Prostate gland (tissue), 2 donors: ENCODE results near the gene PRKAG2. TPM values are rescaled to one million over a fixed set of nuclear protein-coding genes. Genes with fewer than 3 reads are reported as not detected.

ENCODE experiments used
- DNase-seq: peaks from one replicate; pipeline ENCODE4 v3.0.0-alpha.2; 2019; ENCODE audit warnings: low spot score
- H3K27ac ChIP-seq, 2 donors: fragments of 200-600 bp; sonication (generic); 2 replicates each; pipeline ENCODE4 v1.5.1; 2017 to 2019
- H3K27me3 ChIP-seq: fragments of 200-600 bp; sonication (generic); replicated peaks from 2 replicates; pipeline ENCODE4 v1.5.1; 2019; ENCODE audit not compliant: insufficient read depth
- H3K36me3 ChIP-seq, 2 donors: fragments of 200-600 bp; sonication (generic); 1 replicate in 1 of 2; 2 replicates in 1 of 2; pipeline versions ENCODE4 v1.5.1 to v1.8.1; 2017 to 2019
- H3K4me1 ChIP-seq: fragments of 200-600 bp; sonication (generic); replicated peaks from 2 replicates; pipeline ENCODE4 v1.5.1; 2019
- H3K4me3 ChIP-seq, 2 donors: fragments of 200-600 bp; sonication (generic); 2 replicates each; pipeline ENCODE4 v1.5.1; 2017 to 2019
- H3K9me3 ChIP-seq: fragments of 200-600 bp; sonication (generic); 2 replicates; pipeline ENCODE4 v1.5.1; 2017
- CTCF ChIP-seq, 4 experiments: fragments of 200-600 bp in 2 of 4; fragments of 450-650 bp in 2 of 4; sonication (generic) in 2 of 4; IDR thresholded peaks; 1 replicate in 3 of 4; 2 replicates in 1 of 4; pipeline ENCODE4 v1.5.1; 2016 to 2019; ENCODE audit warnings: antibody characterized with exemption in 4 of 4, mild to moderate bottlenecking in 2 of 4, moderate library complexity in 2 of 4
- POLR2A ChIP-seq: fragments of 450-650 bp; IDR thresholded peaks from one replicate; pipeline ENCODE4 v1.6.1; 2016; ENCODE audit warnings: antibody characterized with exemption, mild to moderate bottlenecking
- POLR2AphosphoS5 ChIP-seq: sonication (generic); formaldehyde crosslinking; IDR thresholded peaks from one replicate; pipeline ENCODE4 v1.6.1; 2017; ENCODE audit warnings: antibody characterized with exemption
- WGBS: methylation state at CpG from one replicate; pipeline ENCODE4 v1.1.5; 2018; 5-methylcytosine and 5-hydroxymethylcytosine counted together
- intact Hi-C: fragments of 100-400 bp; cut with DNase I; formaldehyde crosslinking; loops from one replicate; pipeline ENCODE4 v1.14.2; 2022
- total RNA-seq, 2 donors: library from RNA; depleted of rRNA; stranded (reverse); fragments of >200 nt; gene quantifications; one replicate each; pipeline ENCODE4 v1.1.0, GENCODE V29; 2016

PRKAG2 gene
- total RNA-seq, 2 donors from 2014 or later: 31.6 to 38.1 TPM

- H3K9me3 ChIP-seq: no peaks in the 10 kb centered on the region
- intact Hi-C loops: no loop called here
- H3K36me3 ChIP-seq: no peaks in the 10 kb centered on the region
- H3K27me3 ChIP-seq: no peaks in the 10 kb centered on the region
- H3K4me1 ChIP-seq: no peaks in the 10 kb centered on the region
- 96% methylated on average over 11 of the region's 11 CpGs for WGBS
- H3K27ac ChIP-seq: no peak overlapping the region
- H3K4me3 ChIP-seq: no peak overlapping the region
- DNase-seq: no peak
- TF ChIP-seq CTCF (IDR thresholded peaks at IDR 0.05) (no peak), POLR2A (no peak), POLR2AphosphoS5 (no peak)
Measured at GRCh38 chr7:151592330-151592729, 284.6 kb downstream of the PRKAG2 start.

- H3K27me3 ChIP-seq: no peaks in the 10 kb centered on the region
- no peak overlapping the region for H3K27ac ChIP-seq
- H3K36me3 ChIP-seq: no peaks in the 10 kb centered on the region
- TF ChIP-seq POLR2A: no peak
- TF ChIP-seq CTCF (IDR thresholded peaks at IDR 0.05): no peak
- TF ChIP-seq POLR2AphosphoS5: no peak
- H3K4me3 ChIP-seq: no peak overlapping the region
- H3K4me1 ChIP-seq: no peaks in the 10 kb centered on the region
- WGBS: 86% methylated on average over 6 of the region's 14 CpGs
- DNase-seq: no peak
- intact Hi-C loops: no loop called here
- H3K9me3 ChIP-seq: no peaks in the 10 kb centered on the region
Measured at GRCh38 chr7:151591866-151592265, 285.0 kb downstream of the PRKAG2 start.

- TF ChIP-seq CTCF (IDR thresholded peaks at IDR 0.05) (no peak), POLR2A (no peak), POLR2AphosphoS5 (no peak)
- H3K4me1 ChIP-seq: no peaks in the 10 kb centered on the region
Measured at GRCh38 chr7:151590850-151591771, 285.8 kb downstream of the PRKAG2 start.

GRCh38 chr7:151590071-151590849 is 286.7 kb downstream of the PRKAG2 start:
- TF ChIP-seq POLR2AphosphoS5 (no peak), POLR2A (no peak), CTCF (IDR thresholded peaks at IDR 0.05) (no peak)
- no peaks in the 10 kb centered on the region for H3K9me3 ChIP-seq
- H3K27me3 ChIP-seq: no peaks in the 10 kb centered on the region
- no peak overlapping the region for H3K4me3 ChIP-seq
- H3K36me3 ChIP-seq: no peaks in the 10 kb centered on the region
- WGBS: 72% methylated on average over 13 of the region's 13 CpGs
- no peak overlapping the region for H3K27ac ChIP-seq
- no peak for DNase-seq
- no peaks in the 10 kb centered on the region for H3K4me1 ChIP-seq
- intact Hi-C loops: no loop called here

More at GRCh38 chr7:151590850-151591771, 285.8 kb downstream of the PRKAG2 start:
- Histone ChIP-seq H3K4me3 (no peak overlapping the region), H3K27me3 (no peaks in the 10 kb centered on the region), H3K36me3 (no peaks in the 10 kb centered on the region), H3K27ac (no peak overlapping the region), H3K9me3 (no peaks in the 10 kb centered on the region)
- intact Hi-C loops: no loop called here
- WGBS: 65% methylated on average over 19 of the region's 19 CpGs
- no peak for DNase-seq
